Mesenchymal stem cell (in vitro differentiated cells and primary cell): Measurements from ENCODE around the gene FCHSD2.
A peak's percentile ranks its signal among the peaks of the same experiment; 100 is the strongest.

Source experiments
- DNase-seq: peaks from one replicate; pipeline ENCODE4 v3.0.0-alpha.2; 2013
- H2AFZ ChIP-seq: one replicate; pipeline ENCODE4 v1.6.1; 2013; ENCODE audit warnings: low read depth, mild to moderate bottlenecking, control low read depth, inconsistent platforms, low read length, moderate library complexity
- H2AK5ac ChIP-seq: 2 replicates; pipeline ENCODE4 v1.6.1; 2013; ENCODE audit warnings: low read length, moderate library complexity, mild to moderate bottlenecking, inconsistent platforms; ENCODE audit not compliant: severe bottlenecking
- H2BK120ac ChIP-seq: one replicate; pipeline ENCODE4 v1.6.1; 2013; ENCODE audit warnings: low read depth, mild to moderate bottlenecking, inconsistent platforms, low read length, moderate library complexity
- H2BK12ac ChIP-seq, 2 experiments: one replicate each; pipeline ENCODE4 v1.6.1; 2013; ENCODE audit warnings: inconsistent platforms in 2 of 2, low read length in 2 of 2, mild to moderate bottlenecking in 2 of 2, moderate library complexity in 2 of 2, control low read depth in 1 of 2
- H2BK15ac ChIP-seq: one replicate; pipeline ENCODE4 v1.6.1; 2013; ENCODE audit warnings: mild to moderate bottlenecking, low read depth, inconsistent platforms; ENCODE audit not compliant: poor library complexity, severe bottlenecking
- H2BK5ac ChIP-seq: 2 replicates; pipeline ENCODE4 v1.6.1; 2013; ENCODE audit warnings: low read depth, mild to moderate bottlenecking, low read length, control low read depth, inconsistent platforms; ENCODE audit not compliant: poor library complexity, severe bottlenecking
- H3K14ac ChIP-seq, 2 experiments: one replicate each; pipeline ENCODE4 v1.6.1; 2013; ENCODE audit warnings: inconsistent platforms in 2 of 2, low read length in 2 of 2, control low read depth in 1 of 2, mild to moderate bottlenecking in 1 of 2, moderate library complexity in 1 of 2
- H3K18ac ChIP-seq, 2 experiments: one replicate each; pipeline ENCODE4 v1.6.1; 2013; ENCODE audit warnings: inconsistent platforms in 2 of 2, low read length in 2 of 2, control low read depth in 1 of 2, low read depth in 1 of 2, mild to moderate bottlenecking in 1 of 2
- H3K23ac ChIP-seq, 2 experiments: one replicate each; pipeline ENCODE4 v1.6.1; 2013; ENCODE audit warnings: inconsistent platforms in 2 of 2, low read length in 2 of 2, mild to moderate bottlenecking in 2 of 2, moderate library complexity in 2 of 2, control low read depth in 1 of 2
- H3K27ac ChIP-seq: 2 replicates; pipeline ENCODE4 v1.5.1; 2013; ENCODE audit warnings: mild to moderate bottlenecking, moderate library complexity, low read length, control low read depth, inconsistent platforms; ENCODE audit not compliant: poor library complexity, severe bottlenecking
- H3K27me3 ChIP-seq, 2 experiments: 2 replicates each; pipeline versions ENCODE4 v1.6.1 to v1.7.0; 2013; ENCODE audit warnings: low read length in 2 of 2, mild to moderate bottlenecking in 2 of 2, moderate library complexity in 2 of 2, control low read depth in 1 of 2, inconsistent platforms in 1 of 2; ENCODE audit not compliant: control insufficient read depth in 1 of 2, insufficient read depth in 1 of 2
- H3K36me3 ChIP-seq, 2 experiments: 2 replicates each; pipeline versions ENCODE4 v1.6.1 to v1.7.0; 2013; ENCODE audit warnings: low read length in 2 of 2, control low read depth in 1 of 2, inconsistent platforms in 1 of 2, low read depth in 1 of 2, mild to moderate bottlenecking in 1 of 2; ENCODE audit not compliant: insufficient read depth in 2 of 2, control insufficient read depth in 1 of 2
- H3K4ac ChIP-seq, 2 experiments: one replicate each; pipeline ENCODE4 v1.6.1; 2013; ENCODE audit warnings: inconsistent platforms in 2 of 2, low read length in 2 of 2, mild to moderate bottlenecking in 2 of 2, moderate library complexity in 2 of 2, control low read depth in 1 of 2, low read depth in 1 of 2
- H3K4me1 ChIP-seq: 2 replicates; pipeline ENCODE4 v1.6.1; 2013; ENCODE audit warnings: low read depth, low read length, control low read depth; ENCODE audit not compliant: control insufficient read depth, insufficient read depth
- H3K4me2 ChIP-seq: 2 replicates; pipeline ENCODE4 v1.6.1; 2013; ENCODE audit warnings: low read length, mild to moderate bottlenecking, inconsistent platforms; ENCODE audit not compliant: poor library complexity, severe bottlenecking
- H3K4me3 ChIP-seq, 2 experiments: 2 replicates each; pipeline versions ENCODE4 v1.5.1 to v1.7.0; 2013; ENCODE audit warnings: low read length in 2 of 2, mild to moderate bottlenecking in 2 of 2, control low read depth in 1 of 2, low read depth in 1 of 2; ENCODE audit not compliant: insufficient read depth in 1 of 2
- H3K79me1 ChIP-seq: replicated peaks from 2 replicates; pipeline ENCODE4 v1.6.1; 2013; ENCODE audit warnings: mild to moderate bottlenecking, control low read depth, low read length, inconsistent platforms; ENCODE audit not compliant: poor library complexity, severe bottlenecking
- H3K9ac ChIP-seq: 2 replicates; pipeline ENCODE4 v1.7.0; 2013; ENCODE audit warnings: mild to moderate bottlenecking, low read length, moderate library complexity
- H3K9me3 ChIP-seq: 2 replicates; pipeline ENCODE4 v1.7.0; 2013; ENCODE audit warnings: mild to moderate bottlenecking, low read length; ENCODE audit not compliant: control insufficient read depth
- H4K8ac ChIP-seq: one replicate; pipeline ENCODE4 v1.6.1; 2013; ENCODE audit warnings: inconsistent platforms, mild to moderate bottlenecking, low read length, moderate library complexity
- H4K91ac ChIP-seq: one replicate; pipeline ENCODE4 v1.6.1; 2013; ENCODE audit warnings: mild to moderate bottlenecking, low read length, inconsistent platforms
- WGBS: methylation state at CpG from one replicate; pipeline ENCODE4 v1.1.7; 2013; ENCODE audit warnings: mixed read lengths; 5-methylcytosine and 5-hydroxymethylcytosine counted together

The FCHSD2 gene

GRCh38 chr11:72832301-72833082 lies 309.6 kb downstream of the FCHSD2 start:
- Histone ChIP-seq H3K23ac (no peak overlapping the region), H3K27ac (no peak overlapping the region), H3K18ac (peak overlapping the region; percentile 25 to 31), H3K4me2 (no peak overlapping the region), H3K14ac (no peak overlapping the region), H2BK5ac (no peak overlapping the region), H2BK12ac (peak overlapping the region; percentile 42 to 68), H3K4me3 (no peak overlapping the region), H3K9me3 (no peaks in the 10 kb centered on the region), H2AFZ (no peak overlapping the region), H3K4me1 (peaks cover 17% of the 10 kb centered on the region), H2AK5ac (no peak overlapping the region), H3K27me3 (no peaks in the 10 kb centered on the region), H3K36me3 (peaks cover 14 to 36% of the 10 kb centered on the region in 2 experiments), H4K8ac (peak overlapping the region; percentile 9), H4K91ac (peak overlapping the region; percentile 16), H2BK15ac (peak overlapping the region; percentile 68), H3K79me1 (peaks cover 2% of the 10 kb centered on the region), H3K4ac (no peak overlapping the region), H2BK120ac (no peak overlapping the region), H3K9ac (no peak overlapping the region)
- DNase-seq, result no peak
- WGBS, result 73% methylated on average over 9 of the region's 9 CpGs

- Histone ChIP-seq H3K14ac (peak overlapping the region in 1 of 2 experiments; percentile 56), H2BK12ac (peak overlapping the region in 1 of 2 experiments; percentile 68), H3K4me3 (no peak overlapping the region), H3K4me2 (no peak overlapping the region), H2BK15ac (no peak overlapping the region), H2BK5ac (no peak overlapping the region), H3K27ac (no peak overlapping the region), H3K36me3 (peaks cover 10 to 34% of the 10 kb centered on the region in 2 experiments), H2AK5ac (no peak overlapping the region), H4K8ac (no peak overlapping the region), H2AFZ (no peak overlapping the region), H3K9ac (no peak overlapping the region), H3K23ac (no peak overlapping the region), H2BK120ac (no peak overlapping the region), H3K18ac (peak overlapping the region in 1 of 2 experiments; percentile 55), H3K4me1 (peaks cover 20% of the 10 kb centered on the region), H3K4ac (no peak overlapping the region), H4K91ac (no peak overlapping the region), H3K27me3 (no peaks in the 10 kb centered on the region), H3K9me3 (no peaks in the 10 kb centered on the region), H3K79me1 (peaks cover 2% of the 10 kb centered on the region)
- 46% methylated on average over 11 of the region's 13 CpGs for WGBS
- DNase-seq, result peak; percentile 82
Measured at GRCh38 chr11:72831521-72832300, 310.4 kb downstream of the FCHSD2 start.

- Histone ChIP-seq H2BK120ac (no peak overlapping the region), H3K14ac (no peak overlapping the region), H2BK5ac (no peak overlapping the region), H3K79me1 (peaks cover 2% of the 10 kb centered on the region), H3K23ac (no peak overlapping the region), H3K4me2 (no peak overlapping the region), H2BK12ac (no peak overlapping the region), H3K4ac (no peak overlapping the region), H3K9me3 (no peaks in the 10 kb centered on the region), H2AFZ (no peak overlapping the region), H3K18ac (no peak overlapping the region), H4K8ac (no peak overlapping the region), H4K91ac (peak overlapping the region; percentile 43), H3K27me3 (no peaks in the 10 kb centered on the region), H3K4me3 (no peak overlapping the region), H3K36me3 (peaks cover 6 to 37% of the 10 kb centered on the region in 2 experiments), H3K27ac (no peak overlapping the region), H2AK5ac (no peak overlapping the region), H3K9ac (no peak overlapping the region), H3K4me1 (peaks cover 21% of the 10 kb centered on the region), H2BK15ac (no peak overlapping the region)
- WGBS, result 91% methylated on average over 5 of the region's 5 CpGs
- DNase-seq, result no peak
Measured at GRCh38 chr11:72829884-72830533, 312.1 kb downstream of the FCHSD2 start.

GRCh38 chr11:72829178-72829577 lies 312.9 kb downstream of the FCHSD2 start:
- 91% methylated on average over 12 of the region's 13 CpGs for WGBS
- H3K9me3 ChIP-seq, result no peaks in the 10 kb centered on the region
- no peak overlapping the region for H4K8ac ChIP-seq

More at GRCh38 chr11:72829178-72829577, 312.9 kb downstream of the FCHSD2 start:
- Histone ChIP-seq H3K14ac (no peak overlapping the region), H2BK15ac (no peak overlapping the region), H3K18ac (no peak overlapping the region), H2AK5ac (no peak overlapping the region), H2BK5ac (no peak overlapping the region), H2AFZ (no peak overlapping the region), H3K4me3 (no peak overlapping the region), H3K79me1 (peaks cover 2% of the 10 kb centered on the region), H3K27me3 (no peaks in the 10 kb centered on the region), H3K4ac (no peak overlapping the region), H3K4me2 (no peak overlapping the region), H3K4me1 (peaks cover 29% of the 10 kb centered on the region), H3K27ac (no peak overlapping the region), H4K91ac (no peak overlapping the region), H2BK120ac (no peak overlapping the region), H3K36me3 (peaks cover 3 to 33% of the 10 kb centered on the region in 2 experiments), H3K9ac (no peak overlapping the region), H3K23ac (no peak overlapping the region), H2BK12ac (no peak overlapping the region)
- no peak for DNase-seq
